Panc1 (cell line): Measurements from ENCODE around the gene NEUROD4. TPM values are rescaled to one million over a fixed set of nuclear protein-coding genes. Genes with fewer than 3 reads are reported as not detected.

Source experiments
- ATAC-seq: fragments of 200-7000 bp; cut with Tn5 transposase; 2 replicates; pipeline ENCODE4 v1.9.1; 2020; ENCODE audit warnings: mild to moderate bottlenecking, moderate library complexity
- BruUV-seq: library from RNA; stranded (reverse); fragments of 400-500 nt; replicated peaks from 2 replicates; lab custom pipeline; 2021; lab: Mats Ljungman, UMichigan
- CTCF ChIA-PET: fragments of 300-600 bp; sonication (Branson Sonifier 250); formaldehyde crosslinking; loops from one replicate; lab custom pipeline; 2022; ENCODE audit warnings: antibody characterized with exemption; lab: Charles Lee
- POLR2A ChIA-PET: fragments of 300-600 bp; sonication (Branson Sonifier 250); formaldehyde crosslinking; loops from one replicate; lab custom pipeline; 2022; ENCODE audit warnings: antibody characterized with exemption; lab: Charles Lee
- DNase-seq: peaks from one replicate; pipeline ENCODE4 v3.0.0-alpha.2; 2010; ENCODE audit warnings: low read depth, low spot score
- H3K27ac ChIP-seq: 2 replicates; pipeline ENCODE4 v1.5.1; 2011; ENCODE audit warnings: mild to moderate bottlenecking, low read length, inconsistent platforms
- H3K27me3 ChIP-seq: fragments of 200-500 bp; sonication (Bioruptor generic); 2 replicates; pipeline ENCODE4 v1.6.0; 2014; ENCODE audit warnings: low read length, inconsistent platforms; ENCODE audit not compliant: control insufficient read depth, insufficient read depth
- H3K36me3 ChIP-seq: fragments of 200-500 bp; sonication (Bioruptor generic); 2 replicates; pipeline ENCODE4 v1.5.1; 2014; ENCODE audit warnings: inconsistent platforms, mild to moderate bottlenecking, low read length, moderate library complexity; ENCODE audit not compliant: control insufficient read depth, insufficient read depth
- H3K4me1 ChIP-seq: 2 replicates; pipeline ENCODE4 v1.5.1; 2011; ENCODE audit warnings: inconsistent platforms, mild to moderate bottlenecking, low read length, moderate library complexity; ENCODE audit not compliant: control insufficient read depth, insufficient read depth
- H3K4me3 ChIP-seq, 2 experiments: 2 replicates each; pipeline ENCODE4 v1.5.1; 2011 to 2012; ENCODE audit warnings: low read depth in 2 of 2, low read length in 2 of 2, mild to moderate bottlenecking in 2 of 2, inconsistent platforms in 1 of 2, moderate library complexity in 1 of 2
- H3K9me3 ChIP-seq: fragments of 200-500 bp; sonication (Bioruptor generic); 2 replicates; pipeline ENCODE4 v1.5.1; 2014; ENCODE audit warnings: low read depth, mild to moderate bottlenecking, inconsistent platforms, low read length, moderate library complexity; ENCODE audit not compliant: control insufficient read depth, insufficient read depth
- CTCF ChIP-seq: fragments of 450-650 bp; IDR thresholded peaks from 2 replicates; pipeline ENCODE4 v1.5.1; 2017; ENCODE audit warnings: mild to moderate bottlenecking
- POLR2AphosphoS5 ChIP-seq: IDR thresholded peaks from 2 replicates; pipeline ENCODE4 v1.6.1; 2012; ENCODE audit warnings: mild to moderate bottlenecking, low read depth, low read length, moderate library complexity
- SIN3A ChIP-seq: IDR thresholded peaks from 2 replicates; pipeline ENCODE4 v1.6.1; 2012; ENCODE audit warnings: low read depth, mild to moderate bottlenecking, low read length, moderate library complexity, borderline replicate concordance; ENCODE audit not compliant: insufficient read depth
- TCF7L2 ChIP-seq: IDR thresholded peaks from 2 replicates; pipeline ENCODE4 v1.6.1; 2011; ENCODE audit warnings: mild to moderate bottlenecking, low read depth, low read length, inconsistent platforms
- in situ Hi-C: cut with HindIII; loops from 2 replicates; pipeline ENCODE4 v1.10.0; 2016; ENCODE audit warnings: low sequenced_read_pairs, low pct_unique_long_range_greater_than_20kb
- intact Hi-C: fragments of 100-400 bp; cut with micrococcal nuclease; formaldehyde crosslinking; loops from one replicate; pipeline ENCODE4 v1.10.0; 2022; ENCODE audit not compliant: unreplicated experiment
- total RNA-seq: library from RNA; stranded (reverse); gene quantifications from one replicate; pipeline ENCODE4 v1.2.1, GENCODE V29; 2021; ENCODE audit not compliant: unreplicated experiment
- TF ChIP-seq, protein P1 (sequence below), 2 experiments: IDR thresholded peaks; 2 replicates each; pipeline ENCODE4 v1.6.1; 2011 to 2012; ENCODE audit warnings: low read depth in 2 of 2, control low read depth in 1 of 2, low read length in 1 of 2, mild to moderate bottlenecking in 1 of 2, moderate library complexity in 1 of 2; ENCODE audit not compliant: insufficient read depth in 1 of 2

NEUROD4 gene
- total RNA-seq, 1 experiment from 2014 or later, result not detected

DNA sequence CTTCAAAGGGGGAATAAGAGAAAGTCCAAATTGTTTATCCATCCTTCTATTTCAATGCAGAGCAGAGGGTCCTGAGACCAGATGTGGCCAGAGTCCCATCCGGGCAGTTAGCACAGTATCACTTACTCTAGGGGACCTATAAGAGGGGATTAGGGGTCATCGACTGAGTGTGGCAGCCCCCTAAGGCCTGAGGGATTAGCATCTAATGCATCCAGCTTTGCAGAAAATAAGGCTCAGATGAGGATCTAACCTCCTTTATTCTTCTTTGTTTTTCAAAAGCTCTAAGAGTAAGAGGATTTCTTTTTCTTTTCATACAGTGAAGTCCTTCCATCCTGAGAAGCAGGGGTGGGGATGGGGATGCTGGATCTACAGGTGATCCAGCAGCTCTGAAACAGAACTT is 43.5 kb downstream of the NEUROD4 start:
- ChIA-PET POLR2A (interaction anchor here (0.7 kb wide), 1 partner anchor 1310 kb away, joined by 4 read pairs; no protein-coding TSS in a partner anchor), CTCF (no interaction called here)
- Histone ChIP-seq H3K27ac (no peak overlapping the region), H3K9me3 (no peaks in the 10 kb centered on the region), H3K27me3 (peaks cover 22% of the 10 kb centered on the region), H3K4me1 (no peaks in the 10 kb centered on the region), H3K36me3 (no peaks in the 10 kb centered on the region), H3K4me3 (no peak overlapping the region)
- in situ Hi-C loops, result no loop called here
- TF ChIP-seq, protein P1, sequence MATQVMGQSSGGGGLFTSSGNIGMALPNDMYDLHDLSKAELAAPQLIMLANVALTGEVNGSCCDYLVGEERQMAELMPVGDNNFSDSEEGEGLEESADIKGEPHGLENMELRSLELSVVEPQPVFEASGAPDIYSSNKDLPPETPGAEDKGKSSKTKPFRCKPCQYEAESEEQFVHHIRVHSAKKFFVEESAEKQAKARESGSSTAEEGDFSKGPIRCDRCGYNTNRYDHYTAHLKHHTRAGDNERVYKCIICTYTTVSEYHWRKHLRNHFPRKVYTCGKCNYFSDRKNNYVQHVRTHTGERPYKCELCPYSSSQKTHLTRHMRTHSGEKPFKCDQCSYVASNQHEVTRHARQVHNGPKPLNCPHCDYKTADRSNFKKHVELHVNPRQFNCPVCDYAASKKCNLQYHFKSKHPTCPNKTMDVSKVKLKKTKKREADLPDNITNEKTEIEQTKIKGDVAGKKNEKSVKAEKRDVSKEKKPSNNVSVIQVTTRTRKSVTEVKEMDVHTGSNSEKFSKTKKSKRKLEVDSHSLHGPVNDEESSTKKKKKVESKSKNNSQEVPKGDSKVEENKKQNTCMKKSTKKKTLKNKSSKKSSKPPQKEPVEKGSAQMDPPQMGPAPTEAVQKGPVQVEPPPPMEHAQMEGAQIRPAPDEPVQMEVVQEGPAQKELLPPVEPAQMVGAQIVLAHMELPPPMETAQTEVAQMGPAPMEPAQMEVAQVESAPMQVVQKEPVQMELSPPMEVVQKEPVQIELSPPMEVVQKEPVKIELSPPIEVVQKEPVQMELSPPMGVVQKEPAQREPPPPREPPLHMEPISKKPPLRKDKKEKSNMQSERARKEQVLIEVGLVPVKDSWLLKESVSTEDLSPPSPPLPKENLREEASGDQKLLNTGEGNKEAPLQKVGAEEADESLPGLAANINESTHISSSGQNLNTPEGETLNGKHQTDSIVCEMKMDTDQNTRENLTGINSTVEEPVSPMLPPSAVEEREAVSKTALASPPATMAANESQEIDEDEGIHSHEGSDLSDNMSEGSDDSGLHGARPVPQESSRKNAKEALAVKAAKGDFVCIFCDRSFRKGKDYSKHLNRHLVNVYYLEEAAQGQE (IDR thresholded peaks at IDR 0.05; ENCODE audit: insufficient read depth in 1 of 2, low read depth in 2 of 2, low read length in 1 of 2), result no peak
- TF ChIP-seq TCF7L2 (no peak), SIN3A (no peak), POLR2AphosphoS5 (no peak), CTCF (no peak)
- BruUV-seq, result no TSS peak
- intact Hi-C loops, result no loop called here
- ATAC-seq, result no peak
- no peak for DNase-seq

- intact Hi-C loops, result no loop called here
- no peak for ATAC-seq
Measured at GRCh38 chr12:55065535-55065934, 45.8 kb downstream of the NEUROD4 start.

More at GRCh38 chr12:55065535-55065934, 45.8 kb downstream of the NEUROD4 start:
- CTCF ChIA-PET, result interaction anchor here (0.6 to 1.8 kb wide), 2 partner anchors 72 to 306 kb away, joined by 4 to 6 read pairs; no protein-coding TSS in a partner anchor
- Histone ChIP-seq H3K4me3 (no peak overlapping the region), H3K36me3 (no peaks in the 10 kb centered on the region), H3K9me3 (no peaks in the 10 kb centered on the region), H3K4me1 (no peaks in the 10 kb centered on the region), H3K27ac (no peak overlapping the region), H3K27me3 (peaks cover 22% of the 10 kb centered on the region)
- BruUV-seq, result no TSS peak
- TF ChIP-seq SIN3A (no peak), CTCF (no peak)
- TF ChIP-seq, protein P1 (IDR thresholded peaks at IDR 0.05; ENCODE audit: insufficient read depth in 1 of 2, low read depth in 2 of 2, low read length in 1 of 2), result no peak
- no peak for DNase-seq
- in situ Hi-C loops, result no loop called here
- POLR2A ChIA-PET, result no interaction called here
